ENCODE data around the gene MAN2B1. TPM values are rescaled to one million over a fixed set of nuclear protein-coding genes. Genes with fewer than 3 reads are reported as not detected.
A peak's percentile ranks its signal among the peaks of the same experiment; 100 is the strongest.
"Not testable (repeated sequence)": the region's sequence is repeated elsewhere in the genome, so short reads cannot be mapped to it uniquely, and the experiment has no call there.

The MAN2B1 gene
- total RNA-seq (ENCODE audit: low replicate concordance), result 90.6 and 95.4 TPM in 2 replicates
- long read RNA-seq, transcript MAN2B1-203 (24 exons, 3,184 nt), result major isoform, 13 of 24 reads
- long read RNA-seq, partial matches to known transcripts, result 8 of 24 reads
- long read RNA-seq, other reads (novel, unspliced or antisense), result 3 of 24 reads

- peak; percentile 81 for DNase-seq (ENCODE audit: extremely low spot score, unreplicated experiment)
- Mint-ChIP-seq H3K36me3 (peaks cover 3% of the 10 kb centered on the region), H3K4me3 (peak within 1 kb of the TSS; percentile 99), H3K9me3 (no peaks in the 10 kb centered on the region), H3K27ac (peak within 1 kb of the TSS; percentile 79), H3K27me3 (no peaks in the 10 kb centered on the region), H3K4me1 (ENCODE audit: unreplicated experiment) (peaks cover 13% of the 10 kb centered on the region)
- no peak for TF ChIP-seq CTCF (conservative IDR thresholded peaks at IDR 0.05)
These were observed at the start of gene MAN2B1, which contains the start of gene WDR83 for GRCh38 chr19:12666265-12667048. Gene MAN2B1, minus strand, starts transcription at chr19:12666742. Its CDS starts 41 bp downstream, at chr19:12666701. Gene WDR83, plus strand, starts transcription at chr19:12666807. Its CDS starts 2,984 bp downstream, at chr19:12669791.

GRCh38 chr19:12715929-12716328 is 49.4 kb upstream of the MAN2B1 start:
- Mint-ChIP-seq H3K36me3 (peaks cover 14% of the 10 kb centered on the region), H3K27me3 (no peaks in the 10 kb centered on the region), H3K4me3 (no peak overlapping the region), H3K27ac (no peak overlapping the region), H3K9me3 (no peaks in the 10 kb centered on the region), H3K4me1 (ENCODE audit: unreplicated experiment) (peaks cover 9% of the 10 kb centered on the region)
- no peak for TF ChIP-seq CTCF (conservative IDR thresholded peaks at IDR 0.05)
- no peak for DNase-seq (ENCODE audit: extremely low spot score, unreplicated experiment)

- Mint-ChIP-seq H3K27me3 (no peaks in the 10 kb centered on the region), H3K9me3 (no peaks in the 10 kb centered on the region), H3K4me1 (ENCODE audit: unreplicated experiment) (peaks cover 4% of the 10 kb centered on the region), H3K4me3 (no peak overlapping the region), H3K36me3 (peaks cover 18% of the 10 kb centered on the region), H3K27ac (no peak overlapping the region)
- DNase-seq (ENCODE audit: extremely low spot score, unreplicated experiment), result no peak
- TF ChIP-seq CTCF (conservative IDR thresholded peaks at IDR 0.05), result no peak
These were observed 48.6 kb upstream of the MAN2B1 start for GRCh38 chr19:12715102-12715501.

- DNase-seq (ENCODE audit: extremely low spot score, unreplicated experiment); H3K27ac Mint-ChIP-seq; H3K4me3 Mint-ChIP-seq; H3K9me3 Mint-ChIP-seq; H3K4me1 Mint-ChIP-seq (ENCODE audit: unreplicated experiment); H3K27me3 Mint-ChIP-seq: not testable (repeated sequence)
- H3K36me3 Mint-ChIP-seq, result peaks cover 18% of the 10 kb centered on the region
These were observed 46.8 kb upstream of the MAN2B1 start for GRCh38 chr19:12713304-12713703.

- peaks cover 18% of the 10 kb centered on the region for H3K36me3 Mint-ChIP-seq
- not testable (repeated sequence) for DNase-seq (ENCODE audit: extremely low spot score, unreplicated experiment); H3K4me1 Mint-ChIP-seq (ENCODE audit: unreplicated experiment); H3K9me3 Mint-ChIP-seq; H3K4me3 Mint-ChIP-seq; H3K27me3 Mint-ChIP-seq; H3K27ac Mint-ChIP-seq
- peak; percentile 65 for TF ChIP-seq CTCF (conservative IDR thresholded peaks at IDR 0.05)
These were observed 45.5 kb upstream of the MAN2B1 start for GRCh38 chr19:12712077-12712476.

GRCh38 chr19:12711187-12711586 is 44.6 kb upstream of the MAN2B1 start:
- no peaks in the 10 kb centered on the region for H3K9me3 Mint-ChIP-seq
- no peak for TF ChIP-seq CTCF (conservative IDR thresholded peaks at IDR 0.05)

More at GRCh38 chr19:12711187-12711586, 44.6 kb upstream of the MAN2B1 start:
- Mint-ChIP-seq H3K27me3 (no peaks in the 10 kb centered on the region), H3K36me3 (peaks cover 13% of the 10 kb centered on the region), H3K4me3 (no peak overlapping the region), H3K4me1 (ENCODE audit: unreplicated experiment) (no peaks in the 10 kb centered on the region), H3K27ac (no peak overlapping the region)
- DNase-seq (ENCODE audit: extremely low spot score, unreplicated experiment), result no peak
